IMR-90 (cell line): Measurements from ENCODE around the gene PPIC. TPM values are rescaled to one million over a fixed set of nuclear protein-coding genes. Genes with fewer than 3 reads are reported as not detected.

Experiments used
- ATAC-seq: fragments of 200-7000 bp; cut with Tn5 transposase; 2 replicates; pipeline ENCODE4 v1.9.1; 2020; ENCODE audit warnings: low read depth, mild to moderate bottlenecking, moderate library complexity
- BruUV-seq: library from RNA; stranded (reverse); fragments of 400-500 nt; replicated peaks from 2 replicates; lab custom pipeline; 2021; lab: Mats Ljungman, UMichigan
- CTCF ChIA-PET: fragments of 300-600 bp; formaldehyde crosslinking; extraction: SDS; loops from one replicate; lab custom pipeline; 2021; ENCODE audit warnings: antibody characterized with exemption; lab: Yijun Ruan, JAX
- POLR2A ChIA-PET: fragments of 300-600 bp; sonication (Branson Sonifier 250); formaldehyde crosslinking; loops from one replicate; lab custom pipeline; 2022; ENCODE audit warnings: antibody characterized with exemption; ENCODE audit not compliant: unreplicated experiment; lab: Charles Lee
- DNase-seq: peaks from one replicate; pipeline ENCODE4 v3.0.0; 2013
- H2AFZ ChIP-seq: replicated peaks from 2 replicates; pipeline ENCODE3; 2013; ENCODE audit warnings: low read length, mild to moderate bottlenecking; ENCODE audit not compliant: poor library complexity
- H2AK5ac ChIP-seq: 2 replicates; pipeline ENCODE4 v1.6.1; 2013; ENCODE audit warnings: low read depth, low read length, inconsistent platforms
- H2AK9ac ChIP-seq: replicated peaks from 2 replicates; pipeline ENCODE3; 2013; ENCODE audit warnings: mild to moderate bottlenecking, low read depth, low read length, moderate library complexity; ENCODE audit not compliant: poor library complexity
- H2BK120ac ChIP-seq: 2 replicates; pipeline ENCODE4 v1.6.1; 2013; ENCODE audit warnings: low read depth, low read length, inconsistent platforms
- H2BK15ac ChIP-seq: 3 replicates; pipeline ENCODE4 v1.6.1; 2013; ENCODE audit warnings: low read depth, low read length, inconsistent platforms
- H2BK20ac ChIP-seq: 2 replicates; pipeline ENCODE4 v1.6.1; 2013; ENCODE audit warnings: low read depth, mild to moderate bottlenecking, inconsistent platforms, low read length, moderate library complexity
- H2BK5ac ChIP-seq: 2 replicates; pipeline ENCODE4 v1.6.1; 2013; ENCODE audit warnings: mild to moderate bottlenecking, low read depth, low read length, inconsistent platforms; ENCODE audit not compliant: poor library complexity, severe bottlenecking
- H3K14ac ChIP-seq: replicated peaks from 2 replicates; pipeline ENCODE4 v1.6.1; 2013; ENCODE audit warnings: low read depth, low read length, inconsistent platforms
- H3K18ac ChIP-seq: 2 replicates; pipeline ENCODE4 v1.6.1; 2013; ENCODE audit warnings: low read depth, low read length, control low read depth
- H3K23ac ChIP-seq: 2 replicates; pipeline ENCODE4 v1.6.1; 2013; ENCODE audit warnings: low read depth, low read length, inconsistent platforms
- H3K27ac ChIP-seq: 2 replicates; pipeline ENCODE4 v1.5.1; 2013; ENCODE audit warnings: mild to moderate bottlenecking, control low read depth, low read length; ENCODE audit not compliant: insufficient read depth
- H3K27me3 ChIP-seq: 2 replicates; pipeline ENCODE4 v1.6.1; 2013; ENCODE audit warnings: low read length; ENCODE audit not compliant: control insufficient read depth, insufficient read depth
- H3K36me3 ChIP-seq: 2 replicates; pipeline ENCODE4 v1.6.1; 2013; ENCODE audit warnings: low read length, mixed read lengths; ENCODE audit not compliant: control insufficient read depth, insufficient read depth
- H3K4ac ChIP-seq: 2 replicates; pipeline ENCODE4 v1.6.1; 2013; ENCODE audit warnings: low read depth, low read length, inconsistent platforms
- H3K4me1 ChIP-seq: 2 replicates; pipeline ENCODE4 v1.6.1; 2013; ENCODE audit warnings: low read length, mixed read lengths; ENCODE audit not compliant: control insufficient read depth, insufficient read depth
- H3K4me2 ChIP-seq: 2 replicates; pipeline ENCODE4 v1.6.1; 2013; ENCODE audit warnings: low read depth, mild to moderate bottlenecking, control low read depth, low read length, moderate library complexity
- H3K4me3 ChIP-seq: 2 replicates; pipeline ENCODE4 v1.5.1; 2013; ENCODE audit warnings: low read depth, mild to moderate bottlenecking, control low read depth, low read length, moderate library complexity; ENCODE audit not compliant: insufficient read depth
- H3K56ac ChIP-seq: 2 replicates; pipeline ENCODE4 v1.6.1; 2013; ENCODE audit warnings: low read length, inconsistent platforms; ENCODE audit not compliant: insufficient read depth; ENCODE audit errors: extremely low read depth
- H3K79me1 ChIP-seq, 2 experiments: 2 replicates each; pipeline ENCODE4 v1.6.1; 2013; ENCODE audit warnings: low read length in 2 of 2, inconsistent platforms in 1 of 2, low read depth in 1 of 2
- H3K9ac ChIP-seq: 2 replicates; pipeline ENCODE4 v1.6.1; 2013; ENCODE audit warnings: low read depth, low read length, control low read depth
- H3K9me1 ChIP-seq: 2 replicates; pipeline ENCODE4 v1.6.1; 2013; ENCODE audit warnings: low read length, inconsistent platforms; ENCODE audit not compliant: insufficient read depth
- H3K9me3 ChIP-seq: 2 replicates; pipeline ENCODE4 v1.6.1; 2013; ENCODE audit warnings: low read length; ENCODE audit not compliant: control insufficient read depth, insufficient read depth
- H4K20me1 ChIP-seq: 2 replicates; pipeline ENCODE4 v1.6.1; 2013; ENCODE audit warnings: low read length, inconsistent platforms; ENCODE audit not compliant: insufficient read depth
- H4K5ac ChIP-seq: 2 replicates; pipeline ENCODE4 v1.6.1; 2013; ENCODE audit warnings: mild to moderate bottlenecking, low read depth, low read length, control low read depth
- H4K8ac ChIP-seq, 2 experiments: 2 replicates each; pipeline ENCODE4 v1.6.1; 2013; ENCODE audit warnings: low read depth in 2 of 2, low read length in 2 of 2, control low read depth in 1 of 2, inconsistent platforms in 1 of 2
- H4K91ac ChIP-seq: 2 replicates; pipeline ENCODE4 v1.6.1; 2013; ENCODE audit warnings: low read depth, low read length, inconsistent platforms; ENCODE audit not compliant: insufficient read depth
- MAZ ChIP-seq: IDR thresholded peaks from 2 replicates; pipeline ENCODE4 v1.6.1; 2012; ENCODE audit warnings: low read depth, mild to moderate bottlenecking, low read length, improper control_type of control experiment, moderate library complexity, borderline replicate concordance
- WGBS, 2 experiments: methylation state at CpG; one replicate each; pipeline versions ENCODE4 v1.1.5 to v1.1.7; 2013; ENCODE audit warnings: missing lambda C conversion rate in 2 of 2; ENCODE audit not compliant: insufficient read length in 1 of 2; ENCODE audit errors: extremely low coverage in 2 of 2; 5-methylcytosine and 5-hydroxymethylcytosine counted together
- dilution Hi-C: fragments of 300-500 bp; cut with HindIII; formaldehyde crosslinking; loops from one replicate; pipeline ENCODE4 v1.14.3; 2018; ENCODE audit warnings: low sequenced_read_pairs; ENCODE audit not compliant: unreplicated experiment
- in situ Hi-C: fragments of 300-500 bp; cut with MboI; formaldehyde crosslinking; loops from 3 replicates; pipeline ENCODE4 v1.14.3; 2019; ENCODE audit warnings: low sequenced_read_pairs, inconsistent platforms, mixed read lengths
- intact Hi-C: fragments of 100-400 bp; cut with micrococcal nuclease; formaldehyde crosslinking; loops from 2 replicates; pipeline ENCODE4 v1.10.0; 2022
- polyA plus RNA-seq, 3 experiments: library from polyadenylated mRNA; depleted of rRNA; stranded (reverse); fragments of >200 nt; gene quantifications; 2 replicates each; pipeline ENCODE4 v1.2.3, GENCODE V29; 2012; ENCODE audit warnings: low replicate concordance in 1 of 3
- total RNA-seq: library from RNA; depleted of rRNA; stranded (reverse); fragments of >200 nt; gene quantifications from 2 replicates; pipeline ENCODE4 v1.2.3, GENCODE V29; 2012

The PPIC gene
- total and polyA plus RNA-seq, 2 of the 4 experiments (the other 2 are of a cell fraction) = 20.6 to 45.6 TPM

- H3K4me1 ChIP-seq = peaks cover 2% of the 10 kb centered on the region; the same call in 1 of the 2 replicates
- no peak overlapping the region for H2AFZ ChIP-seq
- H4K8ac ChIP-seq = no peak overlapping the region
- no peak overlapping the region for H3K14ac ChIP-seq
- H3K27me3 ChIP-seq = no peaks in the 10 kb centered on the region
- in situ Hi-C loops (no loop called here), intact Hi-C loops (no loop called here), dilution Hi-C loops (no loop called here)
- H3K18ac ChIP-seq = no peak overlapping the region
- no peak overlapping the region for H2BK20ac ChIP-seq
- H3K9me1 ChIP-seq = no peaks in the 10 kb centered on the region
- no peak overlapping the region for H4K5ac ChIP-seq
- no peak overlapping the region for H3K4ac ChIP-seq
- H2BK120ac ChIP-seq = no peak overlapping the region
- TF ChIP-seq MAZ = no peak
- H2AK9ac ChIP-seq = no peak overlapping the region
- H2BK5ac ChIP-seq = no peak overlapping the region
- no peak overlapping the region for H4K91ac ChIP-seq
- no peak overlapping the region for H3K56ac ChIP-seq
- no peaks in the 10 kb centered on the region for H3K9me3 ChIP-seq
- no peak overlapping the region for H3K27ac ChIP-seq
- no peaks in the 10 kb centered on the region for H3K79me1 ChIP-seq
- no peak overlapping the region for H3K23ac ChIP-seq
- no peak overlapping the region for H3K4me3 ChIP-seq
- H2BK15ac ChIP-seq = no peak overlapping the region
- DNase-seq = no peak
- no CpG with 5 or more reads among the region's 1 CpG for WGBS, 2 experiments
- BruUV-seq = no TSS peak
- ATAC-seq = no peak
- ChIA-PET CTCF (no interaction called here), POLR2A (no interaction called here)
- H3K4me2 ChIP-seq = no peak overlapping the region
- H2AK5ac ChIP-seq = no peak overlapping the region
- H3K36me3 ChIP-seq = peaks cover 2% of the 10 kb centered on the region; the same call in 1 of the 2 replicates
- H4K20me1 ChIP-seq = no peaks in the 10 kb centered on the region
- no peak overlapping the region for H3K9ac ChIP-seq
Observed at GRCh38 chr5:123012321-123012720, 24.2 kb downstream of the PPIC start.
